B cell (primary cell): ENCODE measurements around the gene RPL13.

Experiments used
- CTCF ChIP-seq: fragments of 200-600 bp; IDR thresholded peaks from one replicate; pipeline ENCODE4 v1.8.0; 2022; ENCODE audit warnings: antibody characterized with exemption, mild to moderate bottlenecking
- EZH2 ChIP-seq: IDR thresholded peaks from 2 replicates; pipeline ENCODE4 v1.6.1; 2012; ENCODE audit warnings: borderline replicate concordance, low read depth, mild to moderate bottlenecking, moderate library complexity, low read length; ENCODE audit not compliant: insufficient read depth, poor library complexity, severe bottlenecking

GRCh38 chr16:89600427-89600826 lies 39.9 kb downstream of the RPL13 start:
- TF ChIP-seq CTCF (no peak), EZH2 (no peak)
